H1 (cell line): ENCODE results near the gene RHD. TPM values are rescaled to one million over a fixed set of nuclear protein-coding genes. Genes with fewer than 3 reads are reported as not detected.

ENCODE experiments used
- CBX5 ChIP-seq: fragments of 300-800, 300-1000 bp; sonication (generic); IDR thresholded peaks from 2 replicates; pipeline ENCODE4 v1.7.1; 2016; ENCODE audit warnings: antibody characterized with exemption, low read length, low read depth
- CEBPB ChIP-seq: IDR thresholded peaks from 2 replicates; pipeline ENCODE4 v1.6.1; 2012; ENCODE audit warnings: low read depth, low read length
- CHD1 ChIP-seq: IDR thresholded peaks from 2 replicates; pipeline ENCODE4 v1.6.1; 2012; ENCODE audit warnings: low read depth, low read length, improper control_type of control experiment
- CTBP2 ChIP-seq: IDR thresholded peaks from 2 replicates; pipeline ENCODE4 v1.7.0; 2011; ENCODE audit warnings: borderline replicate concordance, mild to moderate bottlenecking, moderate library complexity, mixed read lengths, low read length; ENCODE audit not compliant: insufficient read depth, insufficient read length
- HDAC2 ChIP-seq, 2 experiments: fragments of 300-600 bp in 1 of 2; sonication (generic) in 1 of 2; IDR thresholded peaks; 2 replicates each; pipeline ENCODE4 v1.6.1; 2011 to 2012; ENCODE audit warnings: low read depth in 2 of 2, low read length in 2 of 2, mild to moderate bottlenecking in 2 of 2, moderate library complexity in 2 of 2, borderline replicate concordance in 1 of 2, inconsistent platforms in 1 of 2
- HDAC6 ChIP-seq: IDR thresholded peaks from one replicate; pipeline ENCODE4 v1.7.1; 2012; ENCODE audit warnings: low read depth, mild to moderate bottlenecking, inconsistent platforms, low read length, moderate library complexity
- JUND ChIP-seq: IDR thresholded peaks from 2 replicates; pipeline ENCODE4 v1.6.1; 2011; ENCODE audit warnings: mild to moderate bottlenecking, improper control_type of control experiment, low read length
- MAFK ChIP-seq: IDR thresholded peaks from 2 replicates; pipeline ENCODE4 v1.6.1; 2012; ENCODE audit warnings: low read depth, mild to moderate bottlenecking, improper control_type of control experiment, low read length
- NANOG ChIP-seq: IDR thresholded peaks from 2 replicates; pipeline ENCODE4 v1.6.1; 2011; ENCODE audit warnings: low read length, low read depth, mild to moderate bottlenecking, inconsistent platforms; ENCODE audit not compliant: insufficient read depth, poor library complexity, severe bottlenecking
- NRF1 ChIP-seq: IDR thresholded peaks from 2 replicates; pipeline ENCODE4 v1.6.1; 2011; ENCODE audit warnings: mild to moderate bottlenecking, low read depth, low read length, improper control_type of control experiment
- POLR2AphosphoS5 ChIP-seq: IDR thresholded peaks from 2 replicates; pipeline ENCODE4 v1.6.1; 2011; ENCODE audit warnings: low read depth, low read length
- RNF2 ChIP-seq: fragments of 200-900, 300-1000 bp; sonication (generic); IDR thresholded peaks from 2 replicates; pipeline ENCODE4 v1.7.1; 2016; ENCODE audit warnings: borderline replicate concordance, low read depth, mild to moderate bottlenecking, antibody characterized with exemption, low read length; ENCODE audit not compliant: poor library complexity, severe bottlenecking; ENCODE audit errors: missing control alignments
- SIX5 ChIP-seq: IDR thresholded peaks from 2 replicates; pipeline ENCODE4 v1.6.1; 2011; ENCODE audit warnings: mild to moderate bottlenecking, low read depth, low read length
- SP1 ChIP-seq: IDR thresholded peaks from 2 replicates; pipeline ENCODE4 v1.6.1; 2011; ENCODE audit warnings: low read depth, low read length
- SRF ChIP-seq: IDR thresholded peaks from 2 replicates; pipeline ENCODE4 v1.6.1; 2011; ENCODE audit warnings: mild to moderate bottlenecking, low read depth, low read length, moderate library complexity
- SUZ12 ChIP-seq: fragments of 200-600 bp; sonication (generic); IDR thresholded peaks from 2 replicates; pipeline ENCODE4 v1.6.1; 2012; ENCODE audit warnings: mild to moderate bottlenecking, inconsistent platforms, low read length, moderate library complexity, mixed read lengths
- polyA plus RNA-seq, 7 experiments: library from polyadenylated mRNA; depleted of rRNA in 3 of 7; stranded (reverse) in 5 of 7; unstranded in 2 of 7; fragments of >200 nt in 5 of 7; fragments of 200-250 nt in 2 of 7; gene quantifications; 1 replicate in 5 of 7; 2 replicates in 1 of 7; 4 replicates in 1 of 7; pipeline versions ENCODE4 v1.2.1 to v1.2.3, GENCODE V29; 2011 to 2013; ENCODE audit warnings: missing spikeins in 2 of 7, mixed read lengths in 2 of 7
- total RNA-seq: library from RNA; stranded (reverse); fragmentation: NEBNext Ultra II Directional; extraction: Animal tissue kit (Norgen Biotek cat#: 25700); gene quantifications from 2 replicates; pipeline ENCODE4 v1.2.1, GENCODE V29; 2021
- TF ChIP-seq, protein P1 (sequence below): IDR thresholded peaks from 2 replicates; pipeline ENCODE4 v1.6.1; 2011; ENCODE audit warnings: low read depth, mild to moderate bottlenecking, low read length; ENCODE audit not compliant: insufficient read depth
- TF ChIP-seq, protein P2 (sequence below): IDR thresholded peaks from 2 replicates; pipeline ENCODE4 v1.6.1; 2012; ENCODE audit warnings: low read length, inconsistent platforms
- TF ChIP-seq, protein P3 (sequence below): IDR thresholded peaks from 2 replicates; pipeline ENCODE4 v1.6.1; 2012; ENCODE audit warnings: inconsistent platforms
- TF ChIP-seq, protein P4 (sequence below): IDR thresholded peaks from 2 replicates; pipeline ENCODE4 v1.6.1; 2011; ENCODE audit warnings: low read length, improper control_type of control experiment

The RHD gene
- total and polyA plus RNA-seq, 2 of the 8 experiments (the other 6 are each of a cell fraction or from before 2014, with no cell fraction given), result 0.21 TPM; not detected in 1

DNA sequence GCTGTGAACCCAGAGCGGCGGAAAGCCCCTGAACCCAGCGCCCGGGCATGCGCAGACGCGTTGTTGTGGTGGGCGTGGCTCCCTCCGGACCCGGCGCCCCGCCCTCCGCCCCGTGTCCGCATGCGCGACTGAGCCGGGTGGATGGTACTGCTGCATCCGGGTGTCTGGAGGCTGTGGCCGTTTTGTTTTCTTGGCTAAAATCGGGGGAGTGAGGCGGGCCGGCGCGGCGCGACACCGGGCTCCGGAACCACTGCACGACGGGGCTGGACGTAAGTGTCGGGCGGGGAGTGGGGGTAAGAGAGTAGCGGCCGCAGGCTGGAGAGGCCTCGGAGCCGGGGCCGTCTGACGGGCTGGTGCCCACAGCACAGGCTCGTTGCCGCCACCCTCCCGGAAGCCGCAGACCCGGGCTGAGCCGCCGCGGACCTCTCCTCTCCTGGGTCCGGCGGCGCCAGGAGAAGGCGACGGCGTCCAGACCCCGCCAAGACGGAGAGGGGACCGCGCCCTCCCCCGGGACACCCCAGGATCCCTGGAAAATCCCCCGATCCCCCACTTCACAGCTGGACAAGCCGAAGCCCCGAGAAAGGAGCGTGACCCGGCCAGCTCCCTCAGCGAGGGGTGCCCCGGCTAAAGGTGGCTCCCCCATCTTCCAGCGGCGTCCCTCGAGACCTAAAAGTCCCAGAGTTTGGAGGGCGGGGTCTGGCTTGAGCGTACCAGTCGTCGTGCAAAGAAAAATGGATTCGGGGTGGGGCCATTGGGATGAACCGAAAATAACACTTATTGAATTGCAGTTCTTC lies 66.1 kb downstream of the RHD start, which contains the start of gene TMEM50A (continued):
- TF ChIP-seq, protein P1, sequence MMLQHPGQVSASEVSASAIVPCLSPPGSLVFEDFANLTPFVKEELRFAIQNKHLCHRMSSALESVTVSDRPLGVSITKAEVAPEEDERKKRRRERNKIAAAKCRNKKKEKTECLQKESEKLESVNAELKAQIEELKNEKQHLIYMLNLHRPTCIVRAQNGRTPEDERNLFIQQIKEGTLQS, result no peak
- TF ChIP-seq, protein P2, sequence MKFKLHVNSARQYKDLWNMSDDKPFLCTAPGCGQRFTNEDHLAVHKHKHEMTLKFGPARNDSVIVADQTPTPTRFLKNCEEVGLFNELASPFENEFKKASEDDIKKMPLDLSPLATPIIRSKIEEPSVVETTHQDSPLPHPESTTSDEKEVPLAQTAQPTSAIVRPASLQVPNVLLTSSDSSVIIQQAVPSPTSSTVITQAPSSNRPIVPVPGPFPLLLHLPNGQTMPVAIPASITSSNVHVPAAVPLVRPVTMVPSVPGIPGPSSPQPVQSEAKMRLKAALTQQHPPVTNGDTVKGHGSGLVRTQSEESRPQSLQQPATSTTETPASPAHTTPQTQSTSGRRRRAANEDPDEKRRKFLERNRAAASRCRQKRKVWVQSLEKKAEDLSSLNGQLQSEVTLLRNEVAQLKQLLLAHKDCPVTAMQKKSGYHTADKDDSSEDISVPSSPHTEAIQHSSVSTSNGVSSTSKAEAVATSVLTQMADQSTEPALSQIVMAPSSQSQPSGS, result no peak
- TF ChIP-seq HDAC2 (IDR thresholded peaks at IDR 0.05; ENCODE audit: borderline replicate concordance in 1 of 2, low read depth in 2 of 2, low read length in 2 of 2) (peak in 1 of 2 experiments; percentile 74; a peak in 1 of 4 replicates), CEBPB (no peak), POLR2AphosphoS5 (peak; percentile 59; the same call in 1 of the 2 replicates), NRF1 (no peak; the same call in 1 of the 2 replicates), JUND (no peak), RNF2 (no peak), SIX5 (no peak), CBX5 (no peak), NANOG (no peak), CTBP2 (no peak), SP1 (no peak), MAFK (no peak), HDAC6 (no peak), CHD1 (no peak), SUZ12 (no peak), SRF (no peak)
- TF ChIP-seq, protein P3, sequence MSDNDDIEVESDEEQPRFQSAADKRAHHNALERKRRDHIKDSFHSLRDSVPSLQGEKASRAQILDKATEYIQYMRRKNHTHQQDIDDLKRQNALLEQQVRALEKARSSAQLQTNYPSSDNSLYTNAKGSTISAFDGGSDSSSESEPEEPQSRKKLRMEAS, result no peak
- TF ChIP-seq, protein P4, sequence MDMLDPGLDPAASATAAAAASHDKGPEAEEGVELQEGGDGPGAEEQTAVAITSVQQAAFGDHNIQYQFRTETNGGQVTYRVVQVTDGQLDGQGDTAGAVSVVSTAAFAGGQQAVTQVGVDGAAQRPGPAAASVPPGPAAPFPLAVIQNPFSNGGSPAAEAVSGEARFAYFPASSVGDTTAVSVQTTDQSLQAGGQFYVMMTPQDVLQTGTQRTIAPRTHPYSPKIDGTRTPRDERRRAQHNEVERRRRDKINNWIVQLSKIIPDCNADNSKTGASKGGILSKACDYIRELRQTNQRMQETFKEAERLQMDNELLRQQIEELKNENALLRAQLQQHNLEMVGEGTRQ, result no peak
